CD14-positive monocyte (primary cell): ENCODE data around the gene CDC42BPB. TPM values are rescaled to one million over a fixed set of nuclear protein-coding genes. Genes with fewer than 3 reads are reported as not detected.

ENCODE experiments used
- DNase-seq, 3 donors: peaks; one replicate each; pipeline ENCODE4 v3.0.0-alpha.2; 2011 to 2022
- H2AFZ ChIP-seq: 2 replicates; pipeline ENCODE4 v1.6.0; 2012; ENCODE audit warnings: mild to moderate bottlenecking, low read depth, low read length, inconsistent platforms; ENCODE audit not compliant: insufficient read depth, poor library complexity, severe bottlenecking
- H3K27ac ChIP-seq, 2 donors: 1 replicate in 1 of 2; 2 replicates in 1 of 2; pipeline ENCODE4 v1.5.1; 2012 to 2013; ENCODE audit warnings: low read length in 2 of 2, control low read depth in 1 of 2, inconsistent platforms in 1 of 2, low read depth in 1 of 2, mild to moderate bottlenecking in 1 of 2
- H3K27me3 ChIP-seq, 2 donors: one replicate each; pipeline versions ENCODE4 v1.6.0 to v1.6.1; 2011 to 2013; ENCODE audit warnings: low read length in 2 of 2; ENCODE audit not compliant: control insufficient read depth in 2 of 2, insufficient read depth in 2 of 2
- H3K36me3 ChIP-seq, 2 donors: replicated peaks in 1 of 2; 1 replicate in 1 of 2; 2 replicates in 1 of 2; pipeline versions ENCODE4 v1.5.1 to v1.6.1; 2012 to 2013; ENCODE audit warnings: low read length in 2 of 2, control low read depth in 1 of 2, inconsistent platforms in 1 of 2, mild to moderate bottlenecking in 1 of 2; ENCODE audit not compliant: insufficient read depth in 2 of 2, control insufficient read depth in 1 of 2
- H3K4me1 ChIP-seq, 2 donors: 1 replicate in 1 of 2; 2 replicates in 1 of 2; pipeline versions ENCODE4 v1.5.1 to v1.6.1; 2012 to 2013; ENCODE audit warnings: low read length in 2 of 2, control low read depth in 1 of 2, inconsistent platforms in 1 of 2, mild to moderate bottlenecking in 1 of 2, moderate library complexity in 1 of 2; ENCODE audit not compliant: insufficient read depth in 2 of 2, control insufficient read depth in 1 of 2
- H3K4me2 ChIP-seq: replicated peaks from 2 replicates; pipeline ENCODE3; 2012; ENCODE audit warnings: low read length, moderate library complexity, mild to moderate bottlenecking; ENCODE audit not compliant: poor library complexity, severe bottlenecking; ENCODE audit errors: extremely low read depth
- H3K4me3 ChIP-seq, 3 experiments: fragments of 200-600 bp in 1 of 3; sonication (generic) in 1 of 3; replicated peaks in 1 of 3; 1 replicate in 2 of 3; 2 replicates in 1 of 3; pipeline ENCODE4 v1.5.1; 2011 to 2013; ENCODE audit warnings: low read length in 3 of 3, mild to moderate bottlenecking in 3 of 3, control low read depth in 2 of 3, low read depth in 2 of 3, inconsistent platforms in 1 of 3, moderate library complexity in 1 of 3
- H3K79me2 ChIP-seq: 2 replicates; pipeline ENCODE4 v1.6.0; 2012; ENCODE audit warnings: mild to moderate bottlenecking, control low read depth, inconsistent platforms, low read length, moderate library complexity; ENCODE audit not compliant: insufficient read depth
- H3K9ac ChIP-seq: 2 replicates; pipeline ENCODE4 v1.6.0; 2017; ENCODE audit warnings: low read length, mild to moderate bottlenecking; ENCODE audit not compliant: insufficient read depth, poor library complexity, severe bottlenecking
- H3K9me3 ChIP-seq, 2 donors: replicated peaks in 1 of 2; 1 replicate in 1 of 2; 2 replicates in 1 of 2; pipeline versions ENCODE4 v1.5.1 to v1.6.1; 2012 to 2013; ENCODE audit warnings: low read length in 2 of 2, control low read depth in 1 of 2; ENCODE audit not compliant: control insufficient read depth in 1 of 2, insufficient read depth in 1 of 2
- H4K20me1 ChIP-seq: 2 replicates; pipeline ENCODE4 v1.6.0; 2012; ENCODE audit warnings: mild to moderate bottlenecking, low read length, control low read depth, moderate library complexity; ENCODE audit not compliant: insufficient read depth
- H3K27ac Mint-ChIP-seq, 7 donors: one replicate each; pipeline ENCODE4 v1.8.0; 2020; ENCODE audit warnings: mild to moderate bottlenecking in 7 of 7, mixed read lengths in 7 of 7, moderate library complexity in 6 of 7, inconsistent platforms in 2 of 7
- H3K27me3 Mint-ChIP-seq, 3 donors: one replicate each; pipeline ENCODE4 v1.8.0; 2021 to 2022; ENCODE audit warnings: low read depth in 3 of 3, mild to moderate bottlenecking in 3 of 3, mixed read lengths in 3 of 3, moderate library complexity in 3 of 3, inconsistent platforms in 1 of 3
- H3K36me3 Mint-ChIP-seq, 2 donors: one replicate each; pipeline ENCODE4 v1.8.0; 2020; ENCODE audit warnings: mixed read lengths in 2 of 2, inconsistent platforms in 1 of 2, mild to moderate bottlenecking in 1 of 2
- H3K4me1 Mint-ChIP-seq: one replicate; pipeline ENCODE4 v1.8.0; 2020; ENCODE audit warnings: mild to moderate bottlenecking, mixed read lengths
- H3K4me3 Mint-ChIP-seq, 2 donors: one replicate each; pipeline ENCODE4 v1.8.0; 2020; ENCODE audit warnings: mild to moderate bottlenecking in 2 of 2, mixed read lengths in 2 of 2, moderate library complexity in 1 of 2
- H3K9me3 Mint-ChIP-seq, 7 donors: one replicate each; pipeline ENCODE4 v1.8.0; 2020 to 2022; ENCODE audit warnings: mixed read lengths in 7 of 7, mild to moderate bottlenecking in 6 of 7, moderate library complexity in 6 of 7, inconsistent platforms in 2 of 7
- CTCF ChIP-seq: fragments of 200-600 bp; IDR thresholded peaks from one replicate; pipeline ENCODE4 v1.8.0; 2022; ENCODE audit warnings: antibody characterized with exemption, mild to moderate bottlenecking
- WGBS: methylation state at CpG from one replicate; pipeline ENCODE4 v1.1.5; 2013; ENCODE audit warnings: missing lambda C conversion rate; ENCODE audit not compliant: insufficient coverage; 5-methylcytosine and 5-hydroxymethylcytosine counted together
- intact Hi-C, 2 donors: fragments of 100-400 bp; cut with micrococcal nuclease; formaldehyde crosslinking; loops; one replicate each; pipeline versions ENCODE4 v1.15.0 to v1.15.1; 2023
- polyA plus RNA-seq, 3 donors: library from polyadenylated mRNA; depleted of rRNA in 1 of 3; unstranded in 2 of 3; stranded (reverse) in 1 of 3; fragments of 300-500 nt in 2 of 3; fragments of >200 nt in 1 of 3; fragmentation: Illumina TruSeq in 2 of 3; gene quantifications; 1 replicate in 2 of 3; 2 replicates in 1 of 3; pipeline ENCODE4 v1.2.3, GENCODE V29; 2012 to 2021

The CDC42BPB gene
- polyA plus RNA-seq, 3 donors: 0.25 to 19.0 (median 0.60) TPM

DNA sequence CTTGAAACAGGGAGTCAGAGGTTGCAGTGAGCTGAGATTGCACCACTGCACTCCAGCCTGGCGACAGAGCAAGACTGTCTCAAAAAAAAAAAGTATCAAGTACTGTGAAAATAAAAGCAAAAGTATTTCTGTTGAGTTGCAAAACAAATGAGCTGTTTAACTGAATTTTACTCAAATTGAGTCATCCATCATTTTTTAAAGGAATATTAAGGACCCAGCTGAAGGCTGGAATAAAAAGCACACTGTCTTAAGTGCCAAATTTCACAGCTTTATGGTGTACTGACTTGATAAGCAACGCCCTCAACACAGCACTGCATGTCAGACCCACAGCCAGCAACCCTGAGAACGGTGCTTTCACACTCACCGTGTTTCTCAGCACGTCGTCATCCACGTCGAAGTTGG, 76.9 kb downstream of the CDC42BPB start:
- no peak for DNase-seq
- H3K9me3 ChIP-seq: no peaks in the 10 kb centered on the region
- no peaks in the 10 kb centered on the region for H3K27me3 ChIP-seq
- H2AFZ ChIP-seq: no peak overlapping the region
- no peak overlapping the region for H3K4me3 ChIP-seq
- H3K4me2 ChIP-seq: no peak overlapping the region
- peaks cover 10 to 60% of the 10 kb centered on the region in 2 donors for H3K36me3 ChIP-seq
- no peak overlapping the region for H3K9ac ChIP-seq
- Mint-ChIP-seq H3K27me3 (peaks cover 0 to 2% (median 2%) of the 10 kb centered on the region in 3 donors), H3K36me3 (peaks cover 47 to 74% of the 10 kb centered on the region in 2 donors), H3K9me3 (peaks cover 0 to 3% (median 0%) of the 10 kb centered on the region in 7 donors), H3K4me3 (no peak overlapping the region), H3K4me1 (peaks cover 9% of the 10 kb centered on the region), H3K27ac (no peak overlapping the region)
- no peak for TF ChIP-seq CTCF
- no peaks in the 10 kb centered on the region for H3K79me2 ChIP-seq
- no peaks in the 10 kb centered on the region for H4K20me1 ChIP-seq
- intact Hi-C loops: no loop called here
- WGBS: 50% methylated on average over 3 of the region's 8 CpGs
- no peaks in the 10 kb centered on the region for H3K4me1 ChIP-seq
- H3K27ac ChIP-seq: no peak overlapping the region

DNA sequence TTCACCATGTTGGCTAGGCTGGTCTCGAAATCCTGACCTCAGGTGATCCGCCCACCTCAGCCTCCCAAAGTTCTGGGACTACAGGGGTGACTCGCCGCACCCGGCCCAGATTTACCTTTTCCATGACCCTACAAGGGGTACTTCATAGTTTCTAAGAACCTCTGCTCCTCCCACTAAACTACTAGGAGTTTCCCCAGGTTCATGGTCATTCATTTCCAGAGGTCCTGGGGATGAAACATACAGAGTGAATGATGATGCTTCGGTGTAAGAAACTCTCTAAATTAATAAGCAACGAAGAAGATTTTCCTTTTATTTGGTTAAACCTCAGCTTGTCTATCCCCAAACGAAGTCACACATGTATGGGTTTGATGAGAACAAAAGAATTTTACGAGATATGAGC, 77.9 kb downstream of the CDC42BPB start:
- intact Hi-C loops: no loop called here
- no peak overlapping the region for H3K27ac ChIP-seq
- no peaks in the 10 kb centered on the region for H3K9me3 ChIP-seq
- no peaks in the 10 kb centered on the region for H3K27me3 ChIP-seq
- 83% methylated on average over 5 of the region's 9 CpGs for WGBS
- DNase-seq: no peak
- H3K4me3 Mint-ChIP-seq: no peak overlapping the region
- peaks cover 0 to 3% (median 0%) of the 10 kb centered on the region in 7 donors for H3K9me3 Mint-ChIP-seq
- H3K4me3 ChIP-seq: no peak overlapping the region
- H3K27ac Mint-ChIP-seq: no peak overlapping the region
- H3K4me2 ChIP-seq: no peak overlapping the region
- no peak overlapping the region for H3K9ac ChIP-seq
- H3K36me3 ChIP-seq: peaks cover 10 to 56% of the 10 kb centered on the region in 2 donors
- H4K20me1 ChIP-seq: no peaks in the 10 kb centered on the region
- peaks cover 0 to 4% (median 2%) of the 10 kb centered on the region in 3 donors for H3K27me3 Mint-ChIP-seq
- H3K4me1 Mint-ChIP-seq: peaks cover 13% of the 10 kb centered on the region
- no peak overlapping the region for H2AFZ ChIP-seq
- H3K36me3 Mint-ChIP-seq: peaks cover 46 to 73% of the 10 kb centered on the region in 2 donors
- no peaks in the 10 kb centered on the region for H3K79me2 ChIP-seq
- peaks cover under 1% of the 10 kb centered on the region in 2 donors for H3K4me1 ChIP-seq
- no peak for TF ChIP-seq CTCF
